M059J (cell line): ENCODE results near the gene MUC6. TPM values are rescaled to one million over a fixed set of nuclear protein-coding genes. Genes with fewer than 3 reads are reported as not detected.
"Not testable (repeated sequence)": the region's sequence is repeated elsewhere in the genome, so short reads cannot be mapped to it uniquely, and the experiment has no call there.

Experiments
- DNase-seq: peaks from one replicate; pipeline ENCODE4 v3.0.0-alpha.2; 2012; ENCODE audit warnings: low read depth
- total RNA-seq: library from RNA; depleted of rRNA; stranded (reverse); fragments of >200 nt; shearing (Covaris generic); gene quantifications from 2 replicates; pipeline ENCODE4 v1.2.3, GENCODE V29; 2014

The MUC6 gene
- total RNA-seq, 1 experiment from 2014 or later: not detected

DNA sequence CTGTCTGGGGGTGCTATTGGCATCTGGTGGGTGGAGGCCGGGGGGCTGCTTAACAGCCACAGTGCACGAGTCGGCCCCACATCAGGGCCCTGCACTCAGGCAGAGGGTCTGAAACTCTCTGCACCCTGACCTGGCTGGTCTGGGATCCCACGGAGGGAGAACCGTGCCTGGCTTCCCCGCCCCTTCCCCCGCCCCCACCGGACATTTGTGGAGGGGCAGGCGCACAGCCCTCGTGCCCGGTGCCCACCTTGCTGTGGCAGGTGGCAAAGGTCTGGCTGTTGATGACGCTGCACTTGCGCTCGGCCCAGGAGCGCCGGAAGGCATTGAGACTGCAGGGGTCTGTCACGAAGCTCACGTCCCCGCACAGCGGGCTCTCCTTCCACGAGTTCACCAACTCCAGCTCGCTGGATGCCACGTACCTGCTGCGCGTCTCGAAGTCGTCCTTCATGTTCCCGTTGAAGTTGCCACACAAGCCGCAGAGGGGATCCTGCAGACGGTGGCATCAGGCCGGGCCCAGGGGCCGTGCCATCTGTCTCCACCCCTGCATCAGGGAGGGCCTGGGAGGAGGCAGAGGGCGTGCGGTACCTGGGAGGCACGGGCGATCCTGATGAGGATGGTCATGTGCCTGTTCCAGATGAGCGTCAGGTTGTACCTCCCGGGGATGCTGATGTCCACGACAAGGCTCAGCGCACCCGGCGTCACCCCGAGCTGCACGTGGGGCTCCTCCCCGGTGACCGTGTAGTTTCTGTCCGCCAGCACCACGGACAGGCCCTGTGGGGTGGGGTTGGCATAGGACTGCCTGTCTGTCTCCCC is 11.7 kb downstream of the MUC6 start:
- DNase-seq: no peak

DNA sequence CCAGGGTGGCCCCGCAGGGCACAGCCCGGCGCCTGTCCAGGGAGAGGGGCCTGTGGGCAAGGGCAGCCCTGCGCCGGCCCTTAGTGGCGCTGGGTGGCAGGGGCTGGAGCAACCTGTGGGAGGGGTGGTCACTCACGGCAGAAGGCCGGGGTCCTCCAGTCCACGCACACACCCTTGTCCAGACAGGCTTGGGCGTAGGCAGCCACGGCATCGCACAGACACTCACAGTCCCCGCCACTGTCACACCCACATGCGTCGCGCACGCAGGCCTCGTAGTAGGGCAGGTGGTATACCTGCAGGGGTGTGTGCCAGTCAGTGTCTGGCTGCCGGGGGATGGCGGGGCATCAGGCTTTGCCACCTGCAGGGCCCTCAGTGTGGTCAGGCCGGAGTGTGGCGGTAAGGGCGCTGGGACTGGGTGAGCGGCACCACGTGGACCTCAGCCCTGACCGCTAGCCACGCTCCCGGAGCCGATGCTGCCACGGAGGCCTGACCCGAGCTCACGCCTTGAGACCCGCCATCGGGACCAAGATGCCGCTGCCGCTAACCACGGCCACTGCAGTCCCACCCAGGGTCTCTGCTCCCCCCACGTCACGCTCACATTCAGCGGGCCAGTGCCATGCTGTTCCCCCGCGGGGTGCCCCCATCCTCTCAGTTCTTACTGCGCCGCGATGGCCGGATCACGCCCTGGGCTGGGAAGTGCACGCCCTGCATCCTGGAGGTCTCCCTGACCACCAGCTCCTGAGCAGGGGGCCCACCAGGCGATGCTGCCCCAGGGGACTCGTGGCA is 12.5 kb downstream of the MUC6 start:
- DNase-seq: no peak

GRCh38 chr11:1022908-1023810 is 13.4 kb downstream of the MUC6 start:
- DNase-seq: no peak

DNA sequence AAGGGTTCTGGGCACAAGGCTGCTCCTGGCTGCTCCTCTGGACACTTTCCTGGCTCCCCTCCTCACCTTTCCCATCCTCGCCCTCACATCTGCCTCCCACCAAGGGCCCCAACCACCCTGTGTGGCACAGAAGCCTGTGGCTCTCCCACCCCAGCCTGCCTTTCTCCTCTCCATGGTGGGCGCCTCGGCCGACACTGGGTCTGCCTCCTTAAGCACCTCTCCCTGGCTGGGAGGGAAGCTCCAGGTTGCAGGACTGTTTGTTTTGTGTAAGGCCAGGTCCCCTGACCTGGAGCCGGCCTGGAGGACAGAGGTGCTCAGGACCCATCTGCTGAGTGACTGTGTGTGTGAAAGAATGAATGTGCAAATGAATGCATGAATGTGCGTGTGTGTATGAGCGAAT is 14.1 kb downstream of the MUC6 start:
- DNase-seq: no peak

GRCh38 chr11:1020211-1020905 is 16.2 kb downstream of the MUC6 start:
- DNase-seq: no peak

DNA sequence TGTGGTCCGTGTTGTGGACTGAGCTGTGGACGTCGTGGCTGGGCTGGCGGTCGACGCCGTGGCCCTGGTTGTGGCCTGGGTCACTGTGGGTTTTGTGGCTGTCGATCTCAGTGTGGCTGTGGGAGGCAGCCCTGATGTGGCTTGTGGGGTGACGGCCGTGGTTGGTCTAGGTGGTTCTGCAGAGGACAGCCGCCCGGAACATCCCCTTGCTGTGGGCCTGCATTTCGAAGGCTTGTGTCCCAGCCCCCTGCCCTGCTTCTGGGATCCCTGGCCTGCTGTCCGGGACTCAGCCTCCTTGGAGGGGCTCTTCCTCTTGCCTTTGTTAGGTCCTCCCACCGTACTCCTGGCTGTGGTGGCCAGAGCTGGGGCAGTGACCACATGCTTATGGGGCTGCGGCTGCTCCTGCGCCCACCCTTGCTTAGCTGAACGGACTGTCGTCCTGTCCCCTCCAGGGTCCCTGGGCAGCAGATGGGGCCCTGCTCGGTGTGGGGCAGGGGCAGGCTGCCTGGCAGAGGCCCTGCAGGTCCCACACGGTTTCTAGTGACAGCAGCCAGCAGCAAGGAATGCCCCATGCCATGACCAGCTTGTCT is 17.1 kb downstream of the MUC6 start:
- DNase-seq: no peak

DNA sequence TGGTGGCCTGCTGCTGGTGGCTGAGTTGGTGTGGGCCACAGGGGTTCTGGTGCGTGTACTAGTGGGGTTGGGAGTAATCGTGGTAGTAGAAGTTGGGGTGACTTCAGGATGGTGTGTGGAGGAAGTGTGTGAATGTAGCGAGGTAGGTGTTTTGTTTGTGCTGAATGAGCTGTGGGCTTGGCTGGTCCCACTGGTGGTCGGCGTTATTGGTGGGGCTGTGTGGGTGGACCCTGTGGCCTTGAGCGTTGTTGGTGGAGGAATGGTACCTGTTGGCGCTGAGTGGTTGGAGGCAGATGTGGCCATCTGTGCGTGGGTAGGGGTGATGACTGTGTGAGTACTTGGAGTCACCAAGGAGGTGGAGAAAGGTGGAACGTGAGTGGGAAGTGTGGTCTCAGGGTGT is 18.4 kb downstream of the MUC6 start:
- no peak for DNase-seq

GRCh38 chr11:1017269-1018005 is 19.1 kb downstream of the MUC6 start:
- no peak for DNase-seq

DNA sequence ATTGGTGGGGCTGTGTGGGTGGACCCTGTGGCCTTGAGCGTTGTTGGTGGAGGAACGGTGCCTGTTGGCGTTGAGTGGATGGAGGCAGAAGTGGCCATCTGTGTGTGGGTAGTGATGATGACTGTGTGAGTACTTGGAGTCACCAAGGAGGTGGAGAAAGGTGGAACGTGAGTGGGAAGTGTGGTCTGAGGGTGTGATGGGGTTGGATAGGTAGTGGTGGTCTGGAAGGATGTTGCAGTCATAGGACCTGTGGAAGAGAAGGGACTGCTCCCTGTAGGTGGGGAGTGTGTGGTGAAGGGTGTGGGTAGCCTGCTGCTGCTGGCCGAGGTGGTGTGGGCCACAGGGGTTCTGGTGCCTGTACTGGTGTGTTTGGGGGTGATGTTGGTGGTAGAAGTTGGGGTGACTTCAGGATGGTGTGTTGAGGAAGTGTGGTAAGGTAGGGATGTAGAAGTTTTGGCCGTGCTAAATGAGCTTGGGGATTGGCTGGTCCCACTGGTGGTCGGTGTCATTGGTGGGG is 19.9 kb downstream of the MUC6 start:
- DNase-seq: not testable (repeated sequence)

GRCh38 chr11:1015826-1016545 is 20.5 kb downstream of the MUC6 start:
- no peak for DNase-seq

GRCh38 chr11:1015064-1015463 is 21.5 kb downstream of the MUC6 start:
- no peak for DNase-seq

- DNase-seq: no peak
These were observed 22.2 kb downstream of the MUC6 start for GRCh38 chr11:1014276-1014675.

- DNase-seq: no peak
These were observed 22.9 kb downstream of the MUC6 start for GRCh38 chr11:1013631-1013935.

GRCh38 chr11:1012740-1013630 is 23.5 kb downstream of the MUC6 start:
- no peak for DNase-seq

- no peak for DNase-seq
These were observed 24.2 kb downstream of the MUC6 start for GRCh38 chr11:1012291-1012690.

GRCh38 chr11:1011320-1011698 is 25.2 kb downstream of the MUC6 start:
- no peak for DNase-seq

DNA sequence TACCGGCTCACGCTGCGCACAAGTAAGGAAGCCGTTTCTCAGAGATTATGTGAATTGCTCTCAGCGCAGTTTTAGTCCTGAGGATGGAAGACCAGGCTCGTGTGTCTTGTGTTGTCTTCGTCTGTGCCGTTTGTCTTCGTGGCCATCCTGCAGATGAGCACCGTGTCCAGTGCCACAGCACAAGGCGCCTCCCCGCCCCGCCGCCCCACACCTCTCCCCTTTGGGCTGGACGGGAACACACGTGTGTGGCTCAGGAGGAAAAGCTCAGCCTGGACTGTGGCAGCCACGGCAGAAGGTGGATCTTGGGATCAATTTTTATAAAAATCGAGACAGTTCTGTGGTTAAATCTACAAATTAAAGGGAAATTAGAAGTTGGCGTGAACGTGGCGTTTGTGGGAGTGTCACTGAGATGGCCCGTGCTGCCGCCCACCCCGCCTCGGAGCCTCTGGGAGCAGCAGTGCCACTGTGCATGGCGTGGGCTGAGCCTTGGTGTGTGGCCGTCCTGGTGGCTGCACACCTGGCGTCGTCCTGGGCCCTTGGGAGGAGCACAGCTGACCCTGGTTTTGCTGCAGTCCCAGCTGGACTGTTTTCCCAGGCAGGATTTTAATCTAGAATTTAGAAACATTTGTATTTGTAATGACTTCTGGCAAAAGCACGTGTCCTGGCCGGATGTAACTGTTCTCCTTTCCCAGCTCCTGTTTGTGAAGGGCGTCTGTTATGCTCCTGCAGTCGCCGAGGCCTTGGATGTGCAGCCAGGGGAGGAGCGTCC is 25.8 kb downstream of the MUC6 start:
- DNase-seq: no peak

DNA sequence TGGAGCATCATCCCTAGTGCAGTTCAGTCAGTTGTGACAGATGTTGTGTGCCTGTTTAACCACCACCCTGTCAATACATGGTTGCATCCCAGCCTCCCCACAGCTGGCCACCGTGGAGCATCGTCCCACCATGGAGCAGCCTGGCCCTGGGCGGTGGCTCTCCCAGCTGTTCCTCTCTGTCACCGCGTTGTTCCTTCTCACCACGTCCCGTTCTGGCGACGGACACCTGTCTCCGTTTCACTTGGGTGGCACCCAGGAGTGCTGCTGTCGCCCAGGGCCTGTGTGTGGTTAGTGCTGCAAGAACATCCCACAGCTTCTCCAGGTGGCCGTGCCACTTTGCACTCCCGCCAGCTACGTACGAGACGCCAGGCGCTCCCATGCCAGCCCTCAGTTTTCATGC is 26.5 kb downstream of the MUC6 start:
- no peak for DNase-seq
